HCT116 (cell line): Measurements from ENCODE around the gene SUGCT. TPM values are rescaled to one million over a fixed set of nuclear protein-coding genes. Genes with fewer than 3 reads are reported as not detected.
"Not testable (repeated sequence)": the region's sequence is repeated elsewhere in the genome, so short reads cannot be mapped to it uniquely, and the experiment has no call there.

Source experiments
- ATAC-seq: fragments of 200-7000 bp; cut with Tn5 transposase; 2 replicates; pipeline ENCODE4 v1.9.1; 2020; ENCODE audit warnings: mild to moderate bottlenecking, moderate library complexity
- BruUV-seq: library from RNA; stranded (reverse); fragments of 400-500 nt; replicated peaks from 2 replicates; lab custom pipeline; 2021; lab: Mats Ljungman, UMichigan
- CTCF ChIA-PET: fragments of 300-600 bp; sonication (Branson Sonifier 250); formaldehyde crosslinking; loops from one replicate; lab custom pipeline; 2021; ENCODE audit warnings: antibody characterized with exemption; lab: Charles Lee
- POLR2A ChIA-PET: fragments of 300-600, 350-600 bp; sonication (Branson Sonifier 250); formaldehyde crosslinking; loops from one replicate; lab custom pipeline; 2021; ENCODE audit warnings: antibody characterized with exemption; lab: Charles Lee
- RAD21 ChIA-PET, 2 experiments: fragments of 300-600 bp; sonication (Branson Sonifier 250); formaldehyde crosslinking; loops; one replicate each; lab custom pipeline; 2023; ENCODE audit warnings: low total read pairs in 2 of 2; ENCODE audit not compliant: uncharacterized antibody in 2 of 2, unreplicated experiment in 2 of 2, low non-redundant PET in 1 of 2; lab: Charles Lee
- DNase-seq: peaks from one replicate; pipeline ENCODE4 v3.0.0-alpha.2; 2010; ENCODE audit warnings: low read depth, low spot score
- H2AFZ ChIP-seq: fragments of 200-600 bp; shearing (Covaris generic), sonication (generic); 2 replicates; pipeline ENCODE4 v1.6.1; 2017; ENCODE audit warnings: low read depth, mixed run types, mixed read lengths, antibody characterized with exemption, low read length; ENCODE audit not compliant: poor library complexity, severe bottlenecking
- H3K27ac ChIP-seq: 2 replicates; pipeline ENCODE4 v1.5.1; 2012; ENCODE audit warnings: low read depth, low read length
- H3K27me3 ChIP-seq: fragments of 200-600 bp; sonication (generic); 2 replicates; pipeline ENCODE4 v1.6.1; 2016; ENCODE audit warnings: mixed run types, low read length, mixed read lengths; ENCODE audit not compliant: insufficient read depth
- H3K36me3 ChIP-seq, 2 experiments: fragments of 200-500 bp in 1 of 2; fragments of 200-600 bp in 1 of 2; sonication (Bioruptor generic) in 1 of 2; sonication (generic) in 1 of 2; 2 replicates each; pipeline versions ENCODE4 v1.5.1 to v1.6.1; 2014 to 2016; ENCODE audit warnings: low read length in 2 of 2, inconsistent platforms in 1 of 2, mixed read lengths in 1 of 2, mixed run types in 1 of 2; ENCODE audit not compliant: insufficient read depth in 2 of 2, control insufficient read depth in 1 of 2
- H3K4me1 ChIP-seq, 2 experiments: fragments of 200-600 bp in 1 of 2; sonication (generic) in 1 of 2; 2 replicates each; pipeline versions ENCODE4 v1.5.1 to v1.6.1; 2012 to 2017; ENCODE audit warnings: low read length in 2 of 2, inconsistent platforms in 1 of 2, mild to moderate bottlenecking in 1 of 2, mixed read lengths in 1 of 2, mixed run types in 1 of 2, moderate library complexity in 1 of 2; ENCODE audit not compliant: insufficient read depth in 2 of 2, control insufficient read depth in 1 of 2
- H3K4me2 ChIP-seq: fragments of 200-600 bp; sonication (generic); 2 replicates; pipeline ENCODE4 v1.6.1; 2017; ENCODE audit warnings: mixed run types, low read length, mixed read lengths
- H3K4me3 ChIP-seq, 2 experiments: fragments of 200-600 bp in 1 of 2; sonication (generic) in 1 of 2; replicated peaks in 1 of 2; 2 replicates each; pipeline ENCODE4 v1.5.1; 2011 to 2016; ENCODE audit warnings: low read length in 2 of 2, control low read depth in 1 of 2, low read depth in 1 of 2, mild to moderate bottlenecking in 1 of 2, mixed read lengths in 1 of 2, mixed run types in 1 of 2
- H3K79me2 ChIP-seq: fragments of 200-600 bp; sonication (generic); 2 replicates; pipeline ENCODE4 v1.6.1; 2017; ENCODE audit warnings: mild to moderate bottlenecking, mixed run types, low read length, moderate library complexity, mixed read lengths; ENCODE audit not compliant: insufficient read depth
- H3K9ac ChIP-seq: fragments of 200-600 bp; sonication (generic); 2 replicates; pipeline ENCODE4 v1.6.1; 2016; ENCODE audit warnings: low read length, mixed read lengths
- H3K9me2 ChIP-seq: fragments of 200-600 bp; sonication (generic), shearing (Covaris generic); 2 replicates; pipeline ENCODE4 v1.6.1; 2017; ENCODE audit warnings: mixed run types, mild to moderate bottlenecking, moderate library complexity; ENCODE audit not compliant: insufficient read depth
- H3K9me3 ChIP-seq, 2 experiments: fragments of 200-500 bp in 1 of 2; fragments of 200-600 bp in 1 of 2; sonication (Bioruptor generic) in 1 of 2; sonication (generic) in 1 of 2; 2 replicates each; pipeline ENCODE4 v1.6.1; 2014 to 2017; ENCODE audit warnings: low read length in 2 of 2, mixed read lengths in 2 of 2, inconsistent platforms in 1 of 2, low read depth in 1 of 2, mild to moderate bottlenecking in 1 of 2, mixed run types in 1 of 2, moderate library complexity in 1 of 2; ENCODE audit not compliant: control insufficient read depth in 1 of 2, insufficient read depth in 1 of 2
- H4K20me1 ChIP-seq: fragments of 200-600 bp; sonication (generic), shearing (Covaris generic); 2 replicates; pipeline ENCODE4 v1.6.1; 2017; ENCODE audit warnings: mixed run types, mild to moderate bottlenecking, moderate library complexity; ENCODE audit not compliant: insufficient read depth
- ATF3 ChIP-seq: IDR thresholded peaks from 2 replicates; pipeline ENCODE4 v1.6.1; 2012
- CEBPB ChIP-seq: IDR thresholded peaks from 2 replicates; pipeline ENCODE4 v1.6.1; 2012; ENCODE audit warnings: low read depth
- EGR1 ChIP-seq: IDR thresholded peaks from 2 replicates; pipeline ENCODE4 v1.6.1; 2012; ENCODE audit warnings: low read depth
- EZH2 ChIP-seq: fragments of 200-600 bp; sonication (generic); IDR thresholded peaks from 2 replicates; pipeline ENCODE4 v1.6.1; 2017; ENCODE audit warnings: antibody characterized with exemption, mixed run types
- MAX ChIP-seq: IDR thresholded peaks from 2 replicates; pipeline ENCODE4 v1.6.1; 2012
- POLR2AphosphoS5 ChIP-seq: IDR thresholded peaks from 2 replicates; pipeline ENCODE4 v1.6.1; 2011; ENCODE audit warnings: mild to moderate bottlenecking, low read depth, low read length, moderate library complexity
- REST ChIP-seq: IDR thresholded peaks from 2 replicates; pipeline ENCODE4 v1.6.1; 2012; ENCODE audit warnings: low read depth
- SP1 ChIP-seq: IDR thresholded peaks from 2 replicates; pipeline ENCODE4 v1.6.1; 2012; ENCODE audit warnings: low read depth
- SRF ChIP-seq: IDR thresholded peaks from 2 replicates; pipeline ENCODE4 v1.6.1; 2012; ENCODE audit warnings: low read depth
- TCF7L2 ChIP-seq: IDR thresholded peaks from 2 replicates; pipeline ENCODE4 v1.7.0; 2011; ENCODE audit warnings: borderline replicate concordance, inconsistent platforms; ENCODE audit not compliant: insufficient read depth, insufficient read length; ENCODE audit errors: extremely low read depth
- intact Hi-C: fragments of 100-400 bp; cut with micrococcal nuclease; formaldehyde crosslinking; loops from 2 replicates; pipeline ENCODE4 v1.10.0; 2022
- total RNA-seq: library from RNA; stranded (reverse); gene quantifications from one replicate; pipeline ENCODE4 v1.2.1, GENCODE V29; 2021; ENCODE audit not compliant: unreplicated experiment

The SUGCT gene
- total RNA-seq, 1 experiment from 2014 or later: 4.4 TPM

- H3K36me3 ChIP-seq, H3K9ac ChIP-seq, intact Hi-C loops, H3K4me2 ChIP-seq, H3K9me3 ChIP-seq, H3K79me2 ChIP-seq, CTCF ChIA-PET, H3K4me3 ChIP-seq, H2AFZ ChIP-seq, POLR2A ChIA-PET, H3K27ac ChIP-seq, DNase-seq, H3K4me1 ChIP-seq, H3K9me2 ChIP-seq, BruUV-seq, H4K20me1 ChIP-seq, RAD21 ChIA-PET, ATAC-seq: not testable (repeated sequence)
- H3K27me3 ChIP-seq: peaks cover 13% of the 10 kb centered on the region; the same call in 1 of the 2 replicates
These were observed 492.6 kb downstream of the SUGCT start for GRCh38 chr7:40627361-40627760.

- ATAC-seq: no peak
- no peak overlapping the region for H3K4me2 ChIP-seq
- no peaks in the 10 kb centered on the region for H4K20me1 ChIP-seq
- H3K36me3 ChIP-seq: no peaks in the 10 kb centered on the region
- 0 out of 2 replicates have a peak, but pooled peaks cover 11% of the 10 kb centered on the region for H3K27me3 ChIP-seq
- DNase-seq: no peak
- no peak overlapping the region for H3K27ac ChIP-seq
- ChIA-PET RAD21 (no interaction called here), CTCF (no interaction called here), POLR2A (no interaction called here)
- no peak overlapping the region for H3K9ac ChIP-seq
- no peaks in the 10 kb centered on the region for H3K79me2 ChIP-seq
- no peaks in the 10 kb centered on the region for H3K4me1 ChIP-seq
- no peaks in the 10 kb centered on the region for H3K9me2 ChIP-seq
- H3K9me3 ChIP-seq: no peaks in the 10 kb centered on the region
- H2AFZ ChIP-seq: no peak overlapping the region
- intact Hi-C loops: no loop called here
- TF ChIP-seq ATF3: no peak
- BruUV-seq: no TSS peak
- no peak overlapping the region for H3K4me3 ChIP-seq
These were observed 495.1 kb downstream of the SUGCT start for GRCh38 chr7:40629891-40630290.

- RAD21 ChIA-PET: no interaction called here
These were observed 499.3 kb downstream of the SUGCT start for GRCh38 chr7:40634118-40634517.

More at GRCh38 chr7:40634118-40634517, 499.3 kb downstream of the SUGCT start:
- H3K9me2 ChIP-seq: no peaks in the 10 kb centered on the region
- no peaks in the 10 kb centered on the region for H3K4me1 ChIP-seq
- peaks cover 18% of the 10 kb centered on the region for H3K27me3 ChIP-seq
- H3K9ac ChIP-seq: no peak overlapping the region
- no peaks in the 10 kb centered on the region for H3K9me3 ChIP-seq
- no peak overlapping the region for H3K4me3 ChIP-seq
- ChIA-PET POLR2A (no interaction called here), CTCF (no interaction called here)
- DNase-seq (no peak), ATAC-seq (no peak)
- H3K4me2 ChIP-seq: no peak overlapping the region
- H2AFZ ChIP-seq: no peak overlapping the region
- H3K36me3 ChIP-seq: no peaks in the 10 kb centered on the region
- intact Hi-C loops: no loop called here
- H3K27ac ChIP-seq: no peak overlapping the region
- H3K79me2 ChIP-seq: no peaks in the 10 kb centered on the region
- H4K20me1 ChIP-seq: no peaks in the 10 kb centered on the region
- no TSS peak for BruUV-seq
- TF ChIP-seq SRF: no peak
- no peak for TF ChIP-seq MAX
- TF ChIP-seq REST: no peak
- no peak for TF ChIP-seq EZH2
- no peak for TF ChIP-seq SP1
- TF ChIP-seq EGR1: no peak
- no peak for TF ChIP-seq POLR2AphosphoS5
- no peak for TF ChIP-seq CEBPB
- TF ChIP-seq TCF7L2: no peak
